ENCODE data around the gene ANKRD36. TPM values are rescaled to one million over a fixed set of nuclear protein-coding genes. Genes with fewer than 3 reads are reported as not detected.
"Not testable (repeated sequence)": the region's sequence is repeated elsewhere in the genome, so short reads cannot be mapped to it uniquely, and the experiment has no call there.

Gene ANKRD36
- total RNA-seq, 2 experiments from 2014 or later: 60.5 to 63.3 TPM

- H3K36me3 Mint-ChIP-seq (ENCODE audit: low read depth); ATAC-seq; CTCF ChIA-PET; H3K27ac Mint-ChIP-seq; H3K9me3 Mint-ChIP-seq (ENCODE audit: insufficient read depth); H3K27me3 Mint-ChIP-seq (ENCODE audit: low read depth); H3K4me3 Mint-ChIP-seq; DNase-seq; POLR2A ChIA-PET: not testable (repeated sequence)
- peaks cover 12% of the 10 kb centered on the region for H3K4me1 Mint-ChIP-seq (ENCODE audit: low read depth)
Measured at GRCh38 chr2:97092946-97093345, 20.0 kb upstream of the ANKRD36 start.

GRCh38 chr2:97093983-97094771 lies 18.8 kb upstream of the ANKRD36 start:
- H3K9me3 Mint-ChIP-seq (ENCODE audit: insufficient read depth); POLR2A ChIA-PET; H3K27ac Mint-ChIP-seq; DNase-seq; H3K36me3 Mint-ChIP-seq (ENCODE audit: low read depth): not testable (repeated sequence)
- CTCF ChIA-PET: interaction anchor here (0.6 to 1.0 kb wide), 2 partner anchors 133 to 236 kb away, joined by 3 read pairs; partner anchors contain the start of gene ANKRD39
- Mint-ChIP-seq H3K4me1 (ENCODE audit: low read depth) (peaks cover 12% of the 10 kb centered on the region), H3K27me3 (ENCODE audit: low read depth) (peaks cover 12% of the 10 kb centered on the region), H3K4me3 (peak overlapping the region; percentile 69)
- peak; percentile 27 for ATAC-seq

- Mint-ChIP-seq H3K27me3 (ENCODE audit: low read depth) (peaks cover 14% of the 10 kb centered on the region), H3K4me1 (ENCODE audit: low read depth) (peaks cover 12% of the 10 kb centered on the region), H3K4me3 (peak within 1 kb of the TSS; percentile 74), H3K27ac (peak within 1 kb of the TSS; percentile 75)
- CTCF ChIA-PET: interaction anchor here (1.6 to 1.9 kb wide), 2 partner anchors 17 to 237 kb away, joined by 5 to 10 read pairs; partner anchors contain the start of genes ANKRD36 and ANKRD39
- H3K9me3 Mint-ChIP-seq (ENCODE audit: insufficient read depth); H3K36me3 Mint-ChIP-seq (ENCODE audit: low read depth); POLR2A ChIA-PET: not testable (repeated sequence)
- DNase-seq (peak; percentile 92), ATAC-seq (peak; percentile 98)
Measured at GRCh38 chr2:97094772-97095611, 18.0 kb upstream of the ANKRD36 start, which contains the start of gene FAHD2B. TSS of gene FAHD2B (minus strand) at chr2:97094882. CDS start at chr2:97091706, 3,176 bp downstream.

- ChIA-PET POLR2A (interaction anchor here (0.6 kb wide), 1 partner anchor 16 kb away, joined by 4 read pairs; no protein-coding TSS in a partner anchor), CTCF (interaction anchor here (1.6 to 1.9 kb wide), 2 partner anchors 17 to 238 kb away, joined by 5 to 10 read pairs; partner anchors contain the start of genes ANKRD36 and ANKRD39)
- Mint-ChIP-seq H3K27me3 (ENCODE audit: low read depth) (peaks cover 18% of the 10 kb centered on the region), H3K36me3 (ENCODE audit: low read depth) (no peaks in the 10 kb centered on the region), H3K4me1 (ENCODE audit: low read depth) (peaks cover 12% of the 10 kb centered on the region), H3K27ac (peak overlapping the region; percentile 75), H3K4me3 (peak overlapping the region; percentile 74), H3K9me3 (ENCODE audit: insufficient read depth) (no peaks in the 10 kb centered on the region)
- ATAC-seq (no peak), DNase-seq (no peak)
Measured at GRCh38 chr2:97095661-97096060, 17.3 kb upstream of the ANKRD36 start.

GRCh38 chr2:97098786-97099372 lies 14.1 kb upstream of the ANKRD36 start:
- H3K27me3 Mint-ChIP-seq (ENCODE audit: low read depth): peaks cover 33% of the 10 kb centered on the region
- DNase-seq; H3K4me3 Mint-ChIP-seq; ATAC-seq; H3K27ac Mint-ChIP-seq; H3K4me1 Mint-ChIP-seq (ENCODE audit: low read depth); H3K36me3 Mint-ChIP-seq (ENCODE audit: low read depth); POLR2A ChIA-PET; H3K9me3 Mint-ChIP-seq (ENCODE audit: insufficient read depth): not testable (repeated sequence)
- CTCF ChIA-PET: interaction anchor here (1.0 kb wide), 1 partner anchor 14 kb away, joined by 3 read pairs; no protein-coding TSS in a partner anchor

- H3K36me3 Mint-ChIP-seq (ENCODE audit: low read depth); H3K9me3 Mint-ChIP-seq (ENCODE audit: insufficient read depth); H3K27ac Mint-ChIP-seq; ATAC-seq; POLR2A ChIA-PET; H3K4me1 Mint-ChIP-seq (ENCODE audit: low read depth); H3K4me3 Mint-ChIP-seq; CTCF ChIA-PET; DNase-seq: not testable (repeated sequence)
- H3K27me3 Mint-ChIP-seq (ENCODE audit: low read depth): peaks cover 53% of the 10 kb centered on the region
Measured at GRCh38 chr2:97106878-97107277, 6.1 kb upstream of the ANKRD36 start.

GRCh38 chr2:97111246-97111645 lies 1.7 kb upstream of the ANKRD36 start:
- not testable (repeated sequence) for H3K27ac Mint-ChIP-seq; H3K4me3 Mint-ChIP-seq; H3K36me3 Mint-ChIP-seq (ENCODE audit: low read depth); ATAC-seq; H3K4me1 Mint-ChIP-seq (ENCODE audit: low read depth); DNase-seq; H3K9me3 Mint-ChIP-seq (ENCODE audit: insufficient read depth)
- H3K27me3 Mint-ChIP-seq (ENCODE audit: low read depth): peaks cover 30% of the 10 kb centered on the region
- CTCF ChIA-PET: interaction anchor here (1.1 to 2.9 kb wide), 17 partner anchors 7 to 517 kb away, joined by 3 to 52 read pairs (median 7); partner anchors contain the start of genes ANKRD39 and KANSL3
- POLR2A ChIA-PET: interaction anchor here (1.9 kb wide), 1 partner anchor 254 kb away, joined by 7 read pairs; the partner anchor contains the start of gene ANKRD39

GRCh38 chr2:97112320-97113049 lies 468 bp upstream of the ANKRD36 start:
- POLR2A ChIA-PET: interaction anchor here (0.6 to 1.9 kb wide), 5 partner anchors 149 to 586 kb away, joined by 3 to 7 read pairs (median 3); partner anchors contain the start of gene ANKRD39
- H3K4me1 Mint-ChIP-seq (ENCODE audit: low read depth): not testable (repeated sequence)
- H3K27ac Mint-ChIP-seq: peak overlapping the region; percentile 87

GRCh38 chr2:97113882-97114255 lies 916 bp downstream of the ANKRD36 start:
- ATAC-seq: peak; percentile 39
- ChIA-PET POLR2A (interaction anchor here (1.2 to 1.3 kb wide), 2 partner anchors 476 to 588 kb away, joined by 3 read pairs; no protein-coding TSS in a partner anchor), CTCF (interaction anchor here (1.1 to 2.9 kb wide), 8 partner anchors 10 to 298 kb away, joined by 3 to 52 read pairs (median 15); partner anchors contain the start of genes ANKRD39 and CNNM3)
- H3K27ac Mint-ChIP-seq: peak overlapping the region; percentile 95
- DNase-seq; H3K4me1 Mint-ChIP-seq (ENCODE audit: low read depth); H3K9me3 Mint-ChIP-seq (ENCODE audit: insufficient read depth); H3K36me3 Mint-ChIP-seq (ENCODE audit: low read depth): not testable (repeated sequence)
- H3K27me3 Mint-ChIP-seq (ENCODE audit: low read depth): peaks cover 15% of the 10 kb centered on the region
- H3K4me3 Mint-ChIP-seq: peak overlapping the region; percentile 100

More at GRCh38 chr2:97112320-97113049, 468 bp upstream of the ANKRD36 start:
- H3K36me3 Mint-ChIP-seq (ENCODE audit: low read depth); H3K9me3 Mint-ChIP-seq (ENCODE audit: insufficient read depth): not testable (repeated sequence)
- Mint-ChIP-seq H3K27me3 (ENCODE audit: low read depth) (peaks cover 24% of the 10 kb centered on the region), H3K4me3 (peak overlapping the region; percentile 74)
- peak; percentile 62 for ATAC-seq
- DNase-seq: peak; percentile 78
- CTCF ChIA-PET: interaction anchor here (0.8 to 2.9 kb wide), 34 partner anchors 9 to 518 kb away, joined by 3 to 52 read pairs (median 5); partner anchors contain the start of genes ANKRD39, CNNM3, CNNM4 and KANSL3

- H3K36me3 Mint-ChIP-seq (ENCODE audit: low read depth): peaks cover 36% of the 10 kb centered on the region
- H3K27ac Mint-ChIP-seq; CTCF ChIA-PET; POLR2A ChIA-PET; ATAC-seq; H3K27me3 Mint-ChIP-seq (ENCODE audit: low read depth); H3K4me1 Mint-ChIP-seq (ENCODE audit: low read depth); DNase-seq; H3K4me3 Mint-ChIP-seq; H3K9me3 Mint-ChIP-seq (ENCODE audit: insufficient read depth): not testable (repeated sequence)
Measured at GRCh38 chr2:97129090-97129489, 16.1 kb downstream of the ANKRD36 start.

Data from activated CD8-positive, alpha-beta T cell treated with anti-CD3 and anti-CD28 coated beads, Interleukin-2, amount 10 ng/mL, durations not matched to agents 7 days and 5 days (primary cell).